Measurements from ENCODE around the gene TMPO.
"Not testable (repeated sequence)": the region's sequence is repeated elsewhere in the genome, so short reads cannot be mapped to it uniquely, and the experiment has no call there.

Gene TMPO
- total RNA-seq, result 127 to 534 (median 300) reads per million in 18 experiments

- peak; percentile 98 to 99 for DNase-seq
Observed at GRCh38 chr12:98515287-98516110, at the start of gene TMPO. TMPO (plus strand) TSS chr12:98515590; CDS start chr12:98515868, 278 bp downstream.

- peak; percentile 53 to 55 for DNase-seq
Observed at GRCh38 chr12:98465950-98466602, 49.3 kb upstream of the TMPO start.

- peak; percentile 67 to 70 for DNase-seq
Observed at GRCh38 chr12:98466640-98467400, 48.6 kb upstream of the TMPO start.

- DNase-seq, result peak in 1 of 2 donors; percentile 53
Observed at GRCh38 chr12:98469109-98469508, 46.3 kb upstream of the TMPO start.

- peak in 1 of 2 donors; percentile 16 for DNase-seq
Observed at GRCh38 chr12:98470469-98471082, 44.8 kb upstream of the TMPO start.

GRCh38 chr12:98471085-98471484 is 44.3 kb upstream of the TMPO start:
- DNase-seq, result peak; percentile 19 to 24

- no peak for DNase-seq
Observed at GRCh38 chr12:98475565-98475908, 39.9 kb upstream of the TMPO start.

GRCh38 chr12:98478606-98479005 is 36.8 kb upstream of the TMPO start:
- DNase-seq, result no peak

- DNase-seq, result no peak
Observed at GRCh38 chr12:98483621-98484503, 31.5 kb upstream of the TMPO start.

GRCh38 chr12:98485792-98486340 is 29.5 kb upstream of the TMPO start:
- no peak for DNase-seq

- DNase-seq, result not testable (repeated sequence)
Observed at GRCh38 chr12:98488416-98488815, 27.0 kb upstream of the TMPO start.

- no peak for DNase-seq
Observed at GRCh38 chr12:98489176-98489575, 26.2 kb upstream of the TMPO start.

- DNase-seq, result peak; percentile 82 to 86
Observed at GRCh38 chr12:98490501-98491453, 24.6 kb upstream of the TMPO start.

GRCh38 chr12:98492580-98493140 is 22.7 kb upstream of the TMPO start:
- DNase-seq, result no peak

- DNase-seq, result not testable (repeated sequence)
Observed at GRCh38 chr12:98501266-98501629, 14.1 kb upstream of the TMPO start.

- peak; percentile 96 for DNase-seq
Observed at GRCh38 chr12:98503342-98503591, 12.1 kb upstream of the TMPO start.

- DNase-seq, result peak; percentile 96
Observed at GRCh38 chr12:98503592-98504367, 11.6 kb upstream of the TMPO start.

- no peak for DNase-seq
Observed at GRCh38 chr12:98504368-98504617, 11.1 kb upstream of the TMPO start.

- DNase-seq, result no peak
Observed at GRCh38 chr12:98509063-98509462, 6.3 kb upstream of the TMPO start.

- DNase-seq, result not testable (repeated sequence)
Observed at GRCh38 chr12:98511806-98512205, 3.6 kb upstream of the TMPO start.
